Measurements from ENCODE around the gene NELFCD.

The NELFCD gene

DNA sequence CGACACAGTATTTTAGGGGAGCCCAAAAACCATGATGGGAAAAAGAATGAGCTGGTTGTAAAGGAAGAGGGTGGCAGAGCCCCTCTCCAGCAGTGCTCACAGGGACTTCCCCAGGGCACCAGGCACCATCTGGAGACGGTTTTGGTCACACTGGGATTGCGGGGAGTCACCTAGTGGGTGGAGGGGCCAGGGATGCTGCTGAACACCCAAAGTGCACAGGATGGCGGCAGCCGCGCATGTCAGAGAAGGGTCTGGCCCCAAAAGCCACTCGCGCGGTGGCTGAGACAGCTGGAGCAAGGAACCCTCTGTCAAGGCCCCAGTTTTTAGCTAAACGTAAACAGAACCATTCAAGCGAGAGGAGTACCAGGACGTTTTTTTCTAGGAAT, 15.2 kb downstream of the NELFCD start:
- Histone ChIP-seq H3K27ac (ENCODE audit: extremely low read depth, low read depth, low read length) (no peak overlapping the region), H3K36me3 (ENCODE audit: control insufficient read depth in 2 of 2, insufficient read depth in 1 of 2, low read length in 2 of 2) (peaks cover 22 to 74% of the 10 kb centered on the region in 2 experiments), H3K4me3 (ENCODE audit: low read depth, low read length) (no peak overlapping the region), H3K9me3 (ENCODE audit: control insufficient read depth, insufficient read depth, low read depth, low read length) (no peaks in the 10 kb centered on the region), H3K4me1 (ENCODE audit: control insufficient read depth, insufficient read depth, low read length) (no peaks in the 10 kb centered on the region)
- ChIA-PET POLR2A (interaction anchor here (0.8 kb wide), 1 partner anchor 126 kb away, joined by 4 read pairs; no protein-coding TSS in a partner anchor), CTCF (interaction anchor here (0.6 to 0.7 kb wide), 3 partner anchors 124 to 459 kb away, joined by 3 to 6 read pairs (median 4); no protein-coding TSS in a partner anchor)
- TF ChIP-seq SALL2 (tag by site-specific recombination; IDR thresholded peaks at IDR 0.05; ENCODE audit: borderline replicate concordance), result no peak
- no peak for TF ChIP-seq ZBTB7A (tag by site-specific recombination; IDR thresholded peaks at IDR 0.05; ENCODE audit: low read depth)
- TF ChIP-seq OVOL3 (tag by site-specific recombination; IDR thresholded peaks at IDR 0.05), result no peak
- TF ChIP-seq, protein P1, sequence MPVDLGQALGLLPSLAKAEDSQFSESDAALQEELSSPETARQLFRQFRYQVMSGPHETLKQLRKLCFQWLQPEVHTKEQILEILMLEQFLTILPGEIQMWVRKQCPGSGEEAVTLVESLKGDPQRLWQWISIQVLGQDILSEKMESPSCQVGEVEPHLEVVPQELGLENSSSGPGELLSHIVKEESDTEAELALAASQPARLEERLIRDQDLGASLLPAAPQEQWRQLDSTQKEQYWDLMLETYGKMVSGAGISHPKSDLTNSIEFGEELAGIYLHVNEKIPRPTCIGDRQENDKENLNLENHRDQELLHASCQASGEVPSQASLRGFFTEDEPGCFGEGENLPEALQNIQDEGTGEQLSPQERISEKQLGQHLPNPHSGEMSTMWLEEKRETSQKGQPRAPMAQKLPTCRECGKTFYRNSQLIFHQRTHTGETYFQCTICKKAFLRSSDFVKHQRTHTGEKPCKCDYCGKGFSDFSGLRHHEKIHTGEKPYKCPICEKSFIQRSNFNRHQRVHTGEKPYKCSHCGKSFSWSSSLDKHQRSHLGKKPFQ (tag by site-specific recombination; IDR thresholded peaks at IDR 0.05), result no peak
- TF ChIP-seq ZNF302 (tag by site-specific recombination; IDR thresholded peaks at IDR 0.05; ENCODE audit: low read depth), result no peak
- TF ChIP-seq YY1 (tag by site-specific recombination; IDR thresholded peaks at IDR 0.05), result no peak

DNA sequence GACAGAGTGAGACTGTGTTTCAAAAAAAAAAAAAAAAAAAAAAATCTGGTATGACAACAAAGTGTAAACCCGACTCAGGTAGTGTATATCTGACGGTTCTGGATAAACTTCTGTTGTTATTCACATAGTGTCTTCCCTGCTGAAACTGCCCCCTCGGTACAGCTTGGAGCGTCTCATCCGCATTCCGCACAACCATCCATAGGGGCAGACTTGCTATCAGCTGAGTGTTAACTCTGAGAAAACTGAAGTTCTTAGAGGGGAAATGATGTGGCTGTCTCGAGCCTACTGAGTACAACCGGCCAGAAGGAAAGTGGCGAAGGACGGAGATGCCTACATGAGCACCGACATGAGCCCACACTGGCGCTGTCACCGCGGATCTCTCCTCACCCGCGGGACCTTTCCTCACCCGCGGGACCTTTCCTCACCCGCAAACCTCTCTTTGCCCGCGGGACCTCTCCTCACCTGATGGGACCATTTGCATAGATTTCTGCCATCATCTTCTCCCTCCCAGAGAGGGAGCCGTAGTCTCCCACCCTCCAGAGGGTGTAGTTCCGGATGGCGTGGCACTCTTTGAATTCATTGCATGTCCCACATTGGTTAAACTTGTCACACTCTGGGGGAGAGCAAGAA, 16.2 kb downstream of the NELFCD start:
- ChIA-PET POLR2A (interaction anchor here (0.8 kb wide), 1 partner anchor 127 kb away, joined by 4 read pairs; no protein-coding TSS in a partner anchor), CTCF (no interaction called here)

DNA sequence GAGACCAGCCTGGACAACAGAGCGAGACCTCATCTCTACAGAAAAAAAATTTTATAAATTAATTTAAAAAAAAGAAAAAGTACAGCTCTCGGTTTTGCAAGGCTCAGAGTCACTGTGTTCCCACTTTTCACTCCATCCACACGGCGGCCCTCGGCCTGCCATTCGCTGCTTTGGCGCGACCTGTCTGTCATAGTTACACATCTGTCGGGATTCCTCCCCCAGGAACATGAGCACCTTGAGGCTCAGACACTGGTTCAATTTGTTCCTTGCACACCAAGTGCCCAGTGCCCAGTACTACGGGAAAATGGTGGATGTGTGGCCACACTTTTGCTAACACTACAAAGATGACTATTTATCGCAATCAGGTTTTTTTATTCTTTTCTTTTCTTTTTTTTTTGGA, 17.6 kb downstream of the NELFCD start:
- Histone ChIP-seq H3K36me3 (ENCODE audit: control insufficient read depth in 2 of 2, insufficient read depth in 1 of 2, low read length in 2 of 2) (peaks cover 17 to 54% of the 10 kb centered on the region in 2 experiments), H3K9me3 (ENCODE audit: control insufficient read depth, insufficient read depth, low read depth, low read length) (no peaks in the 10 kb centered on the region), H3K27ac (ENCODE audit: extremely low read depth, low read depth, low read length) (no peak overlapping the region), H3K4me1 (ENCODE audit: control insufficient read depth, insufficient read depth, low read length) (no peaks in the 10 kb centered on the region), H3K4me3 (ENCODE audit: low read depth, low read length) (no peak overlapping the region)
- ChIA-PET CTCF (no interaction called here), POLR2A (interaction anchor here (1.1 kb wide), 1 partner anchor 12 kb away, joined by 5 read pairs; no protein-coding TSS in a partner anchor)
- TF ChIP-seq, protein P2, sequence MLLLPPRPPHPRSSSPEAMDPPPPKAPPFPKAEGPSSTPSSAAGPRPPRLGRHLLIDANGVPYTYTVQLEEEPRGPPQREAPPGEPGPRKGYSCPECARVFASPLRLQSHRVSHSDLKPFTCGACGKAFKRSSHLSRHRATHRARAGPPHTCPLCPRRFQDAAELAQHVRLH (tag by site-specific recombination; IDR thresholded peaks at IDR 0.05), result no peak
- TF ChIP-seq ZNF585B (tag by site-specific recombination; IDR thresholded peaks at IDR 0.05), result no peak
- no peak for TF ChIP-seq ZNF843 (tag by site-specific recombination; IDR thresholded peaks at IDR 0.05)
- TF ChIP-seq REPIN1 (tag by site-specific recombination; IDR thresholded peaks at IDR 0.05; ENCODE audit: low read depth), result no peak
- TF ChIP-seq ZNF48 (tag by site-specific recombination; IDR thresholded peaks at IDR 0.05), result no peak
- TF ChIP-seq, protein P3, sequence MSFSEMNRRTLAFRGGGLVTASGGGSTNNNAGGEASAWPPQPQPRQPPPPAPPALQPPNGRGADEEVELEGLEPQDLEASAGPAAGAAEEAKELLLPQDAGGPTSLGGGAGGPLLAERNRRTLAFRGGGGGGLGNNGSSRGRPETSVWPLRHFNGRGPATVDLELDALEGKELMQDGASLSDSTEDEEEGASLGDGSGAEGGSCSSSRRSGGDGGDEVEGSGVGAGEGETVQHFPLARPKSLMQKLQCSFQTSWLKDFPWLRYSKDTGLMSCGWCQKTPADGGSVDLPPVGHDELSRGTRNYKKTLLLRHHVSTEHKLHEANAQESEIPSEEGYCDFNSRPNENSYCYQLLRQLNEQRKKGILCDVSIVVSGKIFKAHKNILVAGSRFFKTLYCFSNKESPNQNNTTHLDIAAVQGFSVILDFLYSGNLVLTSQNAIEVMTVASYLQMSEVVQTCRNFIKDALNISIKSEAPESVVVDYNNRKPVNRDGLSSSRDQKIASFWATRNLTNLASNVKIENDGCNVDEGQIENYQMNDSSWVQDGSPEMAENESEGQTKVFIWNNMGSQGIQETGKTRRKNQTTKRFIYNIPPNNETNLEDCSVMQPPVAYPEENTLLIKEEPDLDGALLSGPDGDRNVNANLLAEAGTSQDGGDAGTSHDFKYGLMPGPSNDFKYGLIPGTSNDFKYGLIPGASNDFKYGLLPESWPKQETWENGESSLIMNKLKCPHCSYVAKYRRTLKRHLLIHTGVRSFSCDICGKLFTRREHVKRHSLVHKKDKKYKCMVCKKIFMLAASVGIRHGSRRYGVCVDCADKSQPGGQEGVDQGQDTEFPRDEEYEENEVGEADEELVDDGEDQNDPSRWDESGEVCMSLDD (tag by site-specific recombination; IDR thresholded peaks at IDR 0.05), result no peak
- no peak for TF ChIP-seq ZNF146 (tag by site-specific recombination; IDR thresholded peaks at IDR 0.05)
- TF ChIP-seq, protein P4, sequence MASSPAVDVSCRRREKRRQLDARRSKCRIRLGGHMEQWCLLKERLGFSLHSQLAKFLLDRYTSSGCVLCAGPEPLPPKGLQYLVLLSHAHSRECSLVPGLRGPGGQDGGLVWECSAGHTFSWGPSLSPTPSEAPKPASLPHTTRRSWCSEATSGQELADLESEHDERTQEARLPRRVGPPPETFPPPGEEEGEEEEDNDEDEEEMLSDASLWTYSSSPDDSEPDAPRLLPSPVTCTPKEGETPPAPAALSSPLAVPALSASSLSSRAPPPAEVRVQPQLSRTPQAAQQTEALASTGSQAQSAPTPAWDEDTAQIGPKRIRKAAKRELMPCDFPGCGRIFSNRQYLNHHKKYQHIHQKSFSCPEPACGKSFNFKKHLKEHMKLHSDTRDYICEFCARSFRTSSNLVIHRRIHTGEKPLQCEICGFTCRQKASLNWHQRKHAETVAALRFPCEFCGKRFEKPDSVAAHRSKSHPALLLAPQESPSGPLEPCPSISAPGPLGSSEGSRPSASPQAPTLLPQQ (tag by site-specific recombination; IDR thresholded peaks at IDR 0.05), result no peak
- TF ChIP-seq ZNF600 (tag by site-specific recombination; IDR thresholded peaks at IDR 0.05), result no peak
- no peak for TF ChIP-seq ZNF19 (tag by site-specific recombination; IDR thresholded peaks at IDR 0.05; ENCODE audit: low read depth)
- no peak for TF ChIP-seq ZNF24 (tag by site-specific recombination; IDR thresholded peaks at IDR 0.05)
- no peak for TF ChIP-seq ZNF596 (tag by site-specific recombination; IDR thresholded peaks at IDR 0.05)

More for the DNA sequence above, 16.2 kb downstream of the NELFCD start:
- Histone ChIP-seq H3K27ac (ENCODE audit: extremely low read depth, low read depth, low read length) (no peak overlapping the region), H3K4me1 (ENCODE audit: control insufficient read depth, insufficient read depth, low read length) (no peaks in the 10 kb centered on the region), H3K4me3 (ENCODE audit: low read depth, low read length) (no peak overlapping the region), H3K36me3 (ENCODE audit: control insufficient read depth in 2 of 2, insufficient read depth in 1 of 2, low read length in 2 of 2) (peaks cover 22 to 67% of the 10 kb centered on the region in 2 experiments), H3K9me3 (ENCODE audit: control insufficient read depth, insufficient read depth, low read depth, low read length) (no peaks in the 10 kb centered on the region)
- TF ChIP-seq, protein P5, sequence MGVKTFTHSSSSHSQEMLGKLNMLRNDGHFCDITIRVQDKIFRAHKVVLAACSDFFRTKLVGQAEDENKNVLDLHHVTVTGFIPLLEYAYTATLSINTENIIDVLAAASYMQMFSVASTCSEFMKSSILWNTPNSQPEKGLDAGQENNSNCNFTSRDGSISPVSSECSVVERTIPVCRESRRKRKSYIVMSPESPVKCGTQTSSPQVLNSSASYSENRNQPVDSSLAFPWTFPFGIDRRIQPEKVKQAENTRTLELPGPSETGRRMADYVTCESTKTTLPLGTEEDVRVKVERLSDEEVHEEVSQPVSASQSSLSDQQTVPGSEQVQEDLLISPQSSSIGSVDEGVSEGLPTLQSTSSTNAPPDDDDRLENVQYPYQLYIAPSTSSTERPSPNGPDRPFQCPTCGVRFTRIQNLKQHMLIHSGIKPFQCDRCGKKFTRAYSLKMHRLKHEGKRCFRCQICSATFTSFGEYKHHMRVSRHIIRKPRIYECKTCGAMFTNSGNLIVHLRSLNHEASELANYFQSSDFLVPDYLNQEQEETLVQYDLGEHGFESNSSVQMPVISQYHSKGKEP (tag by site-specific recombination; IDR thresholded peaks at IDR 0.05), result no peak
- TF ChIP-seq, protein P1 (tag by site-specific recombination; IDR thresholded peaks at IDR 0.05), result no peak
- TF ChIP-seq ZNF239 (tag by site-specific recombination; IDR thresholded peaks at IDR 0.05) (no peak), ZNF747 (tag by site-specific recombination; IDR thresholded peaks at IDR 0.05) (no peak)

Measured in HEK293 (cell line).